ENCODE results near the gene BPHL. TPM values are rescaled to one million over a fixed set of nuclear protein-coding genes. Genes with fewer than 3 reads are reported as not detected.

BPHL gene
- polyA plus RNA-seq, 1 donor from 2014 or later = 74.9 TPM

- no peaks in the 10 kb centered on the region for H3K36me3 ChIP-seq (ENCODE audit: insufficient read depth, low read length)
- no peak overlapping the region for H2AFZ ChIP-seq (ENCODE audit: low read depth, low read length)
- no peak overlapping the region for H3K9ac ChIP-seq (ENCODE audit: low read length)
- H3K4me2 ChIP-seq (ENCODE audit: low read length) = no peak overlapping the region
- H3K9me3 ChIP-seq (ENCODE audit: low read length) = no peaks in the 10 kb centered on the region
- no peak overlapping the region for H3K27ac ChIP-seq (ENCODE audit: low read length)
- H3K4me3 ChIP-seq (ENCODE audit: low read length) = no peak overlapping the region
- H4K20me1 ChIP-seq (ENCODE audit: insufficient read depth) = no peaks in the 10 kb centered on the region
- no peak for TF ChIP-seq SMC3 (conservative IDR thresholded peaks at IDR 0.05; ENCODE audit: poor library complexity)
- H3K27me3 ChIP-seq (ENCODE audit: insufficient read depth, low read depth, low read length) = no peaks in the 10 kb centered on the region
- no peaks in the 10 kb centered on the region for H3F3A ChIP-seq (ENCODE audit: insufficient read depth, low read length, poor library complexity, severe bottlenecking)
- H3K9me2 ChIP-seq (ENCODE audit: insufficient read depth, low read length) = no peaks in the 10 kb centered on the region
- no peaks in the 10 kb centered on the region for H3K79me2 ChIP-seq (replicated peaks; ENCODE audit: insufficient read depth, low read length)
Observed at GRCh38 chr6:3181105-3181504, 62.6 kb downstream of the BPHL start.

- Histone ChIP-seq H3K79me2 (replicated peaks; ENCODE audit: insufficient read depth, low read length) (no peaks in the 10 kb centered on the region), H3K4me3 (ENCODE audit: low read length) (no peak overlapping the region), H3K9ac (ENCODE audit: low read length) (no peak overlapping the region), H3K27ac (ENCODE audit: low read length) (no peak overlapping the region), H2AFZ (ENCODE audit: low read depth, low read length) (no peak overlapping the region), H3K36me3 (ENCODE audit: insufficient read depth, low read length) (no peaks in the 10 kb centered on the region), H3K27me3 (ENCODE audit: insufficient read depth, low read depth, low read length) (no peaks in the 10 kb centered on the region), H3K9me2 (ENCODE audit: insufficient read depth, low read length) (no peaks in the 10 kb centered on the region), H3F3A (ENCODE audit: insufficient read depth, low read length, poor library complexity, severe bottlenecking) (no peaks in the 10 kb centered on the region), H3K4me2 (ENCODE audit: low read length) (no peak overlapping the region), H4K20me1 (ENCODE audit: insufficient read depth) (no peaks in the 10 kb centered on the region), H3K9me3 (ENCODE audit: low read length) (no peaks in the 10 kb centered on the region)
- TF ChIP-seq RAD21 (conservative IDR thresholded peaks at IDR 0.05) (no peak), CTCF (IDR thresholded peaks at IDR 0.05; ENCODE audit: poor library complexity, severe bottlenecking) (no peak), SMC3 (conservative IDR thresholded peaks at IDR 0.05; ENCODE audit: poor library complexity) (no peak), POLR2AphosphoS5 (IDR thresholded peaks at IDR 0.05) (no peak), MXI1 (conservative IDR thresholded peaks at IDR 0.05; ENCODE audit: poor library complexity, severe bottlenecking) (no peak), EP300 (conservative IDR thresholded peaks at IDR 0.05; ENCODE audit: poor library complexity, severe bottlenecking) (no peak), REST (IDR thresholded peaks at IDR 0.05; ENCODE audit: borderline replicate concordance) (no peak), EZH2 (IDR thresholded peaks at IDR 0.05; ENCODE audit: borderline replicate concordance, insufficient read depth, low read length, poor library complexity, severe bottlenecking) (no peak), TAF1 (IDR thresholded peaks at IDR 0.05; ENCODE audit: low read depth) (no peak)
Observed at GRCh38 chr6:3183066-3183465, 64.6 kb downstream of the BPHL start.

GRCh38 chr6:3186974-3187382, 68.5 kb downstream of the BPHL start:
- Histone ChIP-seq H3K27ac (ENCODE audit: low read length) (no peak overlapping the region), H4K20me1 (ENCODE audit: insufficient read depth) (no peaks in the 10 kb centered on the region), H3K4me2 (ENCODE audit: low read length) (no peak overlapping the region), H3K9ac (ENCODE audit: low read length) (no peak overlapping the region), H3F3A (ENCODE audit: insufficient read depth, low read length, poor library complexity, severe bottlenecking) (no peaks in the 10 kb centered on the region), H3K4me3 (ENCODE audit: low read length) (no peak overlapping the region), H3K9me2 (ENCODE audit: insufficient read depth, low read length) (no peaks in the 10 kb centered on the region), H3K9me3 (ENCODE audit: low read length) (no peaks in the 10 kb centered on the region), H3K27me3 (ENCODE audit: insufficient read depth, low read depth, low read length) (no peaks in the 10 kb centered on the region), H3K36me3 (ENCODE audit: insufficient read depth, low read length) (no peaks in the 10 kb centered on the region), H3K79me2 (replicated peaks; ENCODE audit: insufficient read depth, low read length) (no peaks in the 10 kb centered on the region), H2AFZ (ENCODE audit: low read depth, low read length) (no peak overlapping the region)
- TF ChIP-seq EZH2 (IDR thresholded peaks at IDR 0.05; ENCODE audit: borderline replicate concordance, insufficient read depth, low read length, poor library complexity, severe bottlenecking) (no peak), TAF1 (IDR thresholded peaks at IDR 0.05; ENCODE audit: low read depth) (no peak)
